Prostate gland (tissue), 2 donors: ENCODE data around the gene RNPEP.

Source experiments
- POLR2A ChIP-seq: fragments of 450-650 bp; IDR thresholded peaks from one replicate; pipeline ENCODE4 v1.6.1; 2016; ENCODE audit warnings: antibody characterized with exemption, mild to moderate bottlenecking
- TF ChIP-seq, protein P1 (sequence below), 4 experiments: fragments of 200-600 bp in 2 of 4; fragments of 450-650 bp in 2 of 4; sonication (generic) in 2 of 4; IDR thresholded peaks; 1 replicate in 3 of 4; 2 replicates in 1 of 4; pipeline ENCODE4 v1.5.1; 2016 to 2019; ENCODE audit warnings: antibody characterized with exemption in 4 of 4, mild to moderate bottlenecking in 2 of 4, moderate library complexity in 2 of 4

DNA sequence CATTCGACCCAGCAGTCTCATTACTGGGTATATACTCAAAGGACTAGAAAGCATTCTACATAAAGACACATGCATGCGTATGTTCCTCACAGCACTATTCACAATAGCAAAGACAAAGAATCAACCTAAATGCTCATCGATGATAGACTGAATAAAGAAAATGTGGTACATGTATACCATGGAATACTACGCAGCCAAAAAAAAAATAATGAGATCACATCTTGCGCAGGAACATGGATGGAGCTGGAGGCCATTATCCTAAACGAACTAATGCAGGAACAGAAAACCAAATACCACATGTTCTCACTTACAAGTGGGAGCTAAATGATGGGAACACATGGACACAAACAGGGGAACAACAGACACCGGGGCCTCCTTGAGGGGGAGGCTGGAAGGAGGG is 71.6 kb downstream of the RNPEP start:
- TF ChIP-seq, protein P1, sequence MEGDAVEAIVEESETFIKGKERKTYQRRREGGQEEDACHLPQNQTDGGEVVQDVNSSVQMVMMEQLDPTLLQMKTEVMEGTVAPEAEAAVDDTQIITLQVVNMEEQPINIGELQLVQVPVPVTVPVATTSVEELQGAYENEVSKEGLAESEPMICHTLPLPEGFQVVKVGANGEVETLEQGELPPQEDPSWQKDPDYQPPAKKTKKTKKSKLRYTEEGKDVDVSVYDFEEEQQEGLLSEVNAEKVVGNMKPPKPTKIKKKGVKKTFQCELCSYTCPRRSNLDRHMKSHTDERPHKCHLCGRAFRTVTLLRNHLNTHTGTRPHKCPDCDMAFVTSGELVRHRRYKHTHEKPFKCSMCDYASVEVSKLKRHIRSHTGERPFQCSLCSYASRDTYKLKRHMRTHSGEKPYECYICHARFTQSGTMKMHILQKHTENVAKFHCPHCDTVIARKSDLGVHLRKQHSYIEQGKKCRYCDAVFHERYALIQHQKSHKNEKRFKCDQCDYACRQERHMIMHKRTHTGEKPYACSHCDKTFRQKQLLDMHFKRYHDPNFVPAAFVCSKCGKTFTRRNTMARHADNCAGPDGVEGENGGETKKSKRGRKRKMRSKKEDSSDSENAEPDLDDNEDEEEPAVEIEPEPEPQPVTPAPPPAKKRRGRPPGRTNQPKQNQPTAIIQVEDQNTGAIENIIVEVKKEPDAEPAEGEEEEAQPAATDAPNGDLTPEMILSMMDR (IDR thresholded peaks at IDR 0.05), result no peak
- no peak for TF ChIP-seq POLR2A
